Lung (tissue), 12 donors: Measurements from ENCODE around the gene KCNIP4. TPM values are rescaled to one million over a fixed set of nuclear protein-coding genes. Genes with fewer than 3 reads are reported as not detected.

Experiments used
- ATAC-seq: fragments of 200-7000 bp; cut with Tn5 transposase; one replicate; pipeline ENCODE4 v1.9.1; 2020; ENCODE audit warnings: moderate number of reproducible peaks; ENCODE audit not compliant: insufficient read depth, low FRiP score
- DNase-seq, 3 donors: peaks; one replicate each; pipeline ENCODE4 v3.0.0-alpha.2; 2013 to 2017
- H3K27ac ChIP-seq, 2 donors: one replicate each; pipeline ENCODE4 v1.5.1; 2013; ENCODE audit warnings: mild to moderate bottlenecking in 2 of 2, moderate library complexity in 2 of 2, control low read depth in 1 of 2, inconsistent platforms in 1 of 2, low read depth in 1 of 2, low read length in 1 of 2
- H3K27me3 ChIP-seq, 3 donors: one replicate each; pipeline ENCODE4 v1.5.1; 2013; ENCODE audit warnings: low read length in 2 of 3; ENCODE audit not compliant: control insufficient read depth in 3 of 3, insufficient read depth in 3 of 3
- H3K36me3 ChIP-seq, 4 donors: one replicate each; pipeline ENCODE4 v1.5.1; 2013; ENCODE audit warnings: low read length in 4 of 4, mild to moderate bottlenecking in 1 of 4, moderate library complexity in 1 of 4; ENCODE audit not compliant: control insufficient read depth in 4 of 4, insufficient read depth in 4 of 4
- H3K4me1 ChIP-seq, 5 donors: one replicate each; pipeline ENCODE4 v1.5.1; 2013; ENCODE audit warnings: low read length in 5 of 5, mild to moderate bottlenecking in 2 of 5, moderate library complexity in 1 of 5; ENCODE audit not compliant: control insufficient read depth in 5 of 5, insufficient read depth in 5 of 5
- H3K4me3 ChIP-seq: one replicate; pipeline ENCODE4 v1.5.1; 2013; ENCODE audit warnings: mild to moderate bottlenecking, control low read depth, moderate library complexity
- H3K9ac ChIP-seq, 2 donors: one replicate each; pipeline ENCODE4 v1.5.1; 2013; ENCODE audit warnings: low read length in 2 of 2, control low read depth in 1 of 2; ENCODE audit not compliant: insufficient read depth in 1 of 2
- H3K9me3 ChIP-seq, 4 donors: one replicate each; pipeline ENCODE4 v1.5.1; 2013; ENCODE audit warnings: low read length in 3 of 4, mild to moderate bottlenecking in 1 of 4, moderate library complexity in 1 of 4; ENCODE audit not compliant: control insufficient read depth in 4 of 4, insufficient read depth in 3 of 4
- CTCF ChIP-seq: IDR thresholded peaks from 2 replicates; pipeline ENCODE4 v1.5.1; 2012; ENCODE audit warnings: mild to moderate bottlenecking; ENCODE audit errors: control extremely low read depth, extremely low read depth
- WGBS, 2 donors: extraction: QIAGEN DNeasy Blood & Tissue Kit; methylation state at CpG; one replicate each; pipeline ENCODE4 v1.1.7; 2013; 5-methylcytosine and 5-hydroxymethylcytosine counted together
- polyA plus RNA-seq, 2 donors: library from polyadenylated mRNA; stranded (reverse); fragments of 200-250 nt; gene quantifications; one replicate each; pipeline ENCODE4 v1.2.1, GENCODE V29; 2013
- total RNA-seq, 2 donors: library from RNA; depleted of rRNA in 1 of 2; stranded (reverse); fragments of >200 nt in 1 of 2; gene quantifications; one replicate each; pipeline ENCODE4 v1.2.1, GENCODE V29; 2014 to 2021
- donor health status: control.
- donor health status: control.
- donor health status: Bipolar disorder and iron deficiency.
- donor health status: healthy.
- donor health status: DM: yes; HTN: yes; CAD: no.

KCNIP4 gene
- total and polyA plus RNA-seq, 4 donors, result 0.11 TPM; not detected in 3

GRCh38 chr4:21181716-21182115 lies 766.9 kb downstream of the KCNIP4 start:
- no peak for TF ChIP-seq CTCF
- Histone ChIP-seq H3K27ac (no peak overlapping the region), H3K36me3 (no peaks in the 10 kb centered on the region)

GRCh38 chr4:21177871-21178270 lies 770.7 kb downstream of the KCNIP4 start:
- DNase-seq (no peak), ATAC-seq (no peak)
- Histone ChIP-seq H3K9ac (no peak overlapping the region), H3K9me3 (no peaks in the 10 kb centered on the region), H3K36me3 (no peaks in the 10 kb centered on the region), H3K4me1 (peaks cover 0 to 10% (median 0%) of the 10 kb centered on the region in 5 donors), H3K27me3 (peaks cover 0 to 2% (median 0%) of the 10 kb centered on the region in 3 donors), H3K27ac (no peak overlapping the region), H3K4me3 (no peak overlapping the region)
- no peak for TF ChIP-seq CTCF

More at GRCh38 chr4:21181716-21182115, 766.9 kb downstream of the KCNIP4 start:
- H3K9me3 ChIP-seq, result no peaks in the 10 kb centered on the region
- no peak for ATAC-seq
- peak in 1 of 3 donors; percentile 4 for DNase-seq
- no peak overlapping the region for H3K9ac ChIP-seq
- H3K4me3 ChIP-seq, result no peak overlapping the region
- H3K4me1 ChIP-seq, result peaks cover 0 to 10% (median 0%) of the 10 kb centered on the region in 5 donors
- peaks cover 0 to 8% (median 2%) of the 10 kb centered on the region in 3 donors for H3K27me3 ChIP-seq

GRCh38 chr4:21177092-21177491 lies 771.5 kb downstream of the KCNIP4 start:
- peaks cover 0 to under 1% (median 0%) of the 10 kb centered on the region in 3 donors for H3K27me3 ChIP-seq
- no peak overlapping the region for H3K9ac ChIP-seq
- DNase-seq, result no peak
- H3K9me3 ChIP-seq, result no peaks in the 10 kb centered on the region
- no peaks in the 10 kb centered on the region for H3K36me3 ChIP-seq
- 62 to 69% methylated on average over 1 of the region's 1 CpG for WGBS, 2 donors
- H3K4me1 ChIP-seq, result peaks cover 0 to 10% (median 0%) of the 10 kb centered on the region in 5 donors
- ATAC-seq, result no peak
- no peak overlapping the region for H3K4me3 ChIP-seq
- no peak for TF ChIP-seq CTCF
- H3K27ac ChIP-seq, result no peak overlapping the region

- H3K27ac ChIP-seq, result no peak overlapping the region
- H3K27me3 ChIP-seq, result no peaks in the 10 kb centered on the region
- TF ChIP-seq CTCF, result no peak
- DNase-seq, result no peak
- no peak overlapping the region for H3K4me3 ChIP-seq
- H3K9me3 ChIP-seq, result peaks cover 0 to 2% (median 0%) of the 10 kb centered on the region in 4 donors
- no peaks in the 10 kb centered on the region for H3K36me3 ChIP-seq
- ATAC-seq, result no peak
- no peaks in the 10 kb centered on the region for H3K4me1 ChIP-seq
- H3K9ac ChIP-seq, result no peak overlapping the region
- 60 to 63% methylated on average over 1 of the region's 1 CpG for WGBS, 2 donors
These were observed 780.9 kb downstream of the KCNIP4 start for GRCh38 chr4:21167711-21168110.
